Inferior parietal cortex (tissue), 1 donor: ENCODE results near the gene SKIL.

Source experiments
- DNase-seq: peaks from one replicate; pipeline ENCODE4 v3.0.0-alpha.2; 2016; ENCODE audit errors: extremely low spot score

Gene SKIL

DNA sequence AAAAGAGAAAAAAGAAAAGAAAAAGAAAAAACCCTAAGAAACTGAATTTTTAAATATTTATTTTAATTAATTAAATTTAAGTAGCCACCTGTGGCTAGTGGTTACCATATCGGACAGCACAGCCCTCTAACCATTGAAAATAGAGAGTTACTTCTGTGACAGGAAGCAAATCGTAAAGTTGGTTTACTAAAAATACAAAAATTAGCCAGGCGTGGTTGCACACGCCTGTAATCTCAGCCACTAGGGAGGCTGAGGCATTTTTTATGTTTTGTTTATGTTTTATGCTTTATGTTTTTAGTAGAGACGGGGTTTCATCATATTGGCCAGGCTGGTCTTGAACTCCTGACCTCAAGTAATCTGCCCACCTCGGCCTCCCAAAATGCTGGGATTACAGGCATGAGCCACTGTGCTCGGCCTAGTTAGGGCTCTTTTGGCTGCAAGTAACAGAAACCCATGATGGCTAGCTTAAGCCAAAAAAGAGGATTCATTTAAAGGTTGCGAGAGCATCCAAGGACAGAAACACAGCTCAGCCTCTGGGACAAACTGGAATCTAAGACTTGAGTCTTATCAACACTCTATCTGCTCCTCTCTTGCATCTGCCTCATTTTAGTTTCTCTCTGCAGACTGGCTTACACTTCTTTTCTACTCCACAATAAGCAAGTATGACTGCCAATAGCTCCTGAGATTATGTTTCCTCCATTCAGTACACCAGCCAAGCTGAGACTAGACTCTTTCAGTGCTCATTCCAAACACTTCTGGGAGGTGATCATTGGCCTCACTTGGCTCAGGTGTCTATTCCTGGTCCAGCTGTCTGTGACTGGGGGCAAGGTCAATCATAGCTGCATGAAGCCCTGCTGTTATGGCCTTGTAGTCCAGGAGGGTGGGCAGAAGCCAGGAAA is 6.8 kb upstream of the SKIL start:
- DNase-seq: no peak

DNA sequence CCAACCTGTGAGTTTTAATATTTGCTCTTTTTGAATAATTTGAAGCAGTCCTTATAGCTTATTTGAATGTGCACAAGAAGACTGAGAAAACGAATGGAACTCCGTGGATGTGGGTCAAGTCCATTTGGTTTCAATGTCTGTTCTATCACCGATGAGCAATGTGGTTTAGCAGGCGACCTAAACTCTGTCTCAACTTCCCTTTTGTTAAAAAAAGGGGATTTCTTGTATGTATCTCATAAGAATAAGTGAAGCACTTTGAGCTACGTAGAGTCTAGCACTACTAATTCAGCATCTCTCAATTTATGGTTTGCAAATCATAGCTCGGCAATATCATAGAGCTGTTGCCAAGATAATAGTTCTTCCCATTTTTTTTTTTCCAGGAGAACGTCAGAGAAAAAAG is 4.6 kb upstream of the SKIL start:
- no peak for DNase-seq

DNA sequence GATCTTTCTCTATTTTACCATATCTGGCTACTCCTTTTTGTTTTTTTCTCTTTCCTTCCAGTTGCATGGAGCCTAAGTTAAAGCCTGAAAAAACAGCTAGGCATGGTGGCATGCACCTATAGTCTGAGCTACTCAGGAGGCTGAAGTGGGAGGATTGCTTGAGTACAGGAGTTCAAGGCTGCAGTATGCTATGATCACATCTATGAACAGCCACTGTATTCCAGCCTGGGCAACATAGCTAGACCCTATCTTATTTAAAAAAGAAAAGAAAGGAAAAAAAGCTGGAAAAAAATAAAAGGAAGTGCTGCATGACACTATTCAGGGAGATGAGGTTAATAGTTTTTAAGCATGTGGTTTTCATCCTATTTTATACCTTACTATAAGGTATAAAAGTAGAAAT is 4.0 kb upstream of the SKIL start:
- no peak for DNase-seq

DNA sequence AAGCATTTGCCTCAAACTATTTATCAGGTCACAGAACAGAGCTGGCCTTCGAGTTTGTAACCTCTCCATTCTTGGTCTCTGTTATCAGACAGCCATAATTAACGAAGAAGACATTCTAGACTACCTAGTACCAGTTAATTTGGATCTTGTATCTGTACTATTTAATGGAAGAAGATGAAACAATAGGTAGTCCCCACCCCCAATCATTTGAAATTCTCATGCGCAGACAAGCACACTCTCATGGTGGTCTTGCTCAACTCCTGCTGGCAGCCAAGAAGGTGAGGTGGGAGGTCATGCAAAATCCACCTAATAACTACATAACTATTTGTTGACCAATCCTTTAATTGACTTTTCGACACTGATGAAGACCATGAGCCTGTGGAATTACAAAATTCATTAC is 2.8 kb upstream of the SKIL start:
- DNase-seq: no peak

DNA sequence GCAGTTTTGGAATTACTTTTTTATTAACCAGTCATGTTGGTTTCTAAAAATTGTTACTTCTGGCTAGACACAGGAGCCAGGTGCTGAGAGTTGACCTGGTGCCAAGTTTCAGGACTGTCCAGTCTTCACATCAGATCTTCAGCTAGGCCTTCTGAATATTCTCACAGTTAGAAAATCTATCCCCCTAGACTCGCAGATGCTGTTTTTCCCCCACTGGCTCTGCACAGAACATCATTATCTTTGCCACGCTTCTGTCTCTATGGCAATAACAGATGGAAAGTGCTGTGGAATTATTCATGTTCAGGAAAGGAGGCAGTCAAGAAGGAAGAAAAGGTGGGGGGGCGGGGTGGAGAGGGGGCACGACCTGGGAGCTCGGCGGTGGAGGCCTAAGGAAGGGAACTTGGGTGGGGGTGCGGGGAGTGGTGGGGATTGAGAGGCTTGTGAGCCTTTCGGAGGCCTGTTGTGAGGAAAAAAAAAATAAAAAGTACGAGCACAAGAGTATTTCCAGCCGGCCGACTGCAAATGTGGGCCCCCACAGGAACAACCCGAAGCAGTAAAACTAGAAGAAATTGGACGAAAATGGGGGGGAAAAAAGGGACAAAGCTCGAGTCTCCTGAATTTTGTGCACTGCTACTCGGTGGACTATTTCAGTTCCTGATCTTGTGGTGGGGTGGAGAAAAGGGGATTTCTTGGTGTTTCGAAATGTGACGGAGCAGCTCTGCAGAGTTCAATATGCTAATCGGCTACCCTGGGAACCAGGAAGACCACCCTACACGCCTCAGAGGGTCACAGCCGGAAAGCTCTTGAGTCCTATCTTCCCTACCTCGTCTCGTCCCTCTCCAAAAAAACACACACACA is 1.5 kb upstream of the SKIL start:
- peak; percentile 61 for DNase-seq

DNA sequence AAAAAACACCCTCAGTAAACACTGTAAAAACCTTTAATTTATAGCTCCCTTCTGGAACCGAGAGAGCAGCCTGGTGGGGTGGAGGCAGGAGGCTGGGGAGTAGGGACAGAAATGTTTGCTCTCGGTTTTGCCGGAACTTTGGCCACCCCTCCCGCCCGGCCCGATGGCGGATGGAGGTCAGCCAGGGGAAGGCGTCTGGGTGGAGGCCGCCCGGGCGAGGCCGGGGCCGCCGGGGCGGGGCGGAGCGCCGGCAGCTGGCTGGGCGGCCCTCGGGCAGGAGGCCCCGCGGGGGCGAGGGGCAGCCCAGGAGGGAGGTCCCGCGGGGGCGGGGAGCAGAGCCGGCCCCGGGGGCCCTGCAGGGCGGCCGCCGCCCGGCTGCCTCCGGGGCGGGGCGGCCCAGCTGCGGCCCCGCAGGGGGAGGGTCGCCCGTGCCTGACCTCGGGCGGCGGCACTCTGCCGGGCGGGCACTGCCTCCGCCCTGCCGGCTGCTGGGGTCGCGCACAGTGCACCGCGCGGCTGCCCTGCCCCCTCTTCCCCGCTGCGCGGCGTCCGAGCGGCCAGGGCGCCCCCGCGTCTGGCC is 829 bp upstream of the SKIL start:
- DNase-seq: no peak

DNA sequence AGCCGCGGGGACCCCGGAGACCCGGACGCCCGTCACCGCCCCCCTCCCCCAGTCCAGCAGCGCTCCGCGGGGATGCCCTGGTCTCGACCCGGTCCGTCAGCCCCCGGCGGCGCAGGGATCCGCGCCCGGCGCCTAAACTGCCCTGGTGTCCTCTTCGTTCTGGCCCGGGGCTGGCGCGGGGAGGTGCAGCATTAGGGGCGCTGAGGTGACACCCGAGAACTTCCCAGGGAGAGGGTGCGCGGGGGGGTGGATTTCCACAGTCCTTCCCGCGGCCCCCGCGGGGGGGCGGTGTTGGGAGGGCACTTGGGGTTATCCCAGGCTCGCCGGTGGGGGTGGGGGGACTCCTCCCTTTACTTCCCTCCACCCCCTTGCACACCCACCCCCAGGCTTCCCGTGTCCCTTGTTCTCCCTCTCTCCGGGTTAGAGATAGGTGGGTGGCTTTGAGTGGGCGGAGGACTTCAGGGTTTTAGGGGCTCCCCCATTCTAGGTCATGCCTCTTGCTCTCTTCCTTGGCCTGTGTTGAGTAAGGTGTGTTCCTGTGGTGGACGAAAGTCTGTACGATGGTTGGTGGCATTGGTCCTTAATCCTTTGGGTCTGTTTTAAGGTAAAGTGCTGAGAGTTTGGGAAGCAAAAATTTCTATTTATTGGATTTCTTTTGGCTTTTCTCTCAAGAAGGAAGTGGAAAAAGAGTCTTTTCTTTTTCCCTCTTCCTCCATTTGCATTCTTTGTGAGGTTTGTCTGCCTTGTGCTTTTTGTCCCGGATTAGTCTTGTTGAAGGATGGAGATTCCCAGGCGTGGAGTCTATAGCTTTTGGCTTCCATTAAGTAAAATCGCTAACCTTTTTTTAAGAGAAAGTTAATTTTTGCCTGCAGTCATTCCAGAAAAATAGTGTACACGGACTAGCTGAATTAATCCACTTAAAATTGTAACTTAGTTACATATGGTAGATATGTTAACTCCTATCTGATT is 811 bp downstream of the SKIL start:
- DNase-seq: peak; percentile 44

DNA sequence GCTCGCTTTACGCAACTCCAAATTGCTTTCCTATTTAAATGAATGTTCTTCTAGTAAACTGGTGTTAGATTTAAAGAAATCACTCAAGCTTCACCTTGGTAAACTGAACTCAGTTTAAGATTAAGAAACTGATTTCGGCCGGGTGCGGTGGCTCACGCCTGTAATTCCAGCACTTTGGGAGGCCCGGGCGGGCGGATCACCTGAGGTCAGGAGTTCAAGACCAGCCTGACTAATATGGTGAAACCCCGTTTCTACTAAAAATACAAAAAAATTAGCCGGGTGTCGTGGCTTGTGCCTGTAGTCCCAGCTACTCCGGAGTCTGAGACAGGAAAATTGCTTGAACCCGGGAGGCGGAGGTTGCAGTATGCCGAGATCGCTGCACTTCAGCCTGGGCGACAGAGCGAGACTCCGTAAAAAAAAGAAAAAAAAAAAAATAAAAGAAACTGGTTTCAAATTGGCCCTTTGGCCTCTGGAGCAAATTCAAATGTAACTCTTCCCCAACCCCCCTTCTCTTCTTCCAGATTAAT is 1.7 kb downstream of the SKIL start:
- no peak for DNase-seq

DNA sequence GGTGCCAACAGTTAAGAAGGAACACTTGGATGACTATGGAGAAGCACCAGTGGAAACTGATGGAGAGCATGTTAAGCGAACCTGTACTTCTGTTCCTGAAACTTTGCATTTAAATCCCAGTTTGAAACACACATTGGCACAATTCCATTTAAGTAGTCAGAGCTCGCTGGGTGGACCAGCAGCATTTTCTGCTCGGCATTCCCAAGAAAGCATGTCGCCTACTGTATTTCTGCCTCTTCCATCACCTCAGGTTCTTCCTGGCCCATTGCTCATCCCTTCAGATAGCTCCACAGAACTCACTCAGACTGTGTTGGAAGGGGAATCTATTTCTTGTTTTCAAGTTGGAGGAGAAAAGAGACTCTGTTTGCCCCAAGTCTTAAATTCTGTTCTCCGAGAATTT is 3.0 kb downstream of the SKIL start:
- DNase-seq: no peak

DNA sequence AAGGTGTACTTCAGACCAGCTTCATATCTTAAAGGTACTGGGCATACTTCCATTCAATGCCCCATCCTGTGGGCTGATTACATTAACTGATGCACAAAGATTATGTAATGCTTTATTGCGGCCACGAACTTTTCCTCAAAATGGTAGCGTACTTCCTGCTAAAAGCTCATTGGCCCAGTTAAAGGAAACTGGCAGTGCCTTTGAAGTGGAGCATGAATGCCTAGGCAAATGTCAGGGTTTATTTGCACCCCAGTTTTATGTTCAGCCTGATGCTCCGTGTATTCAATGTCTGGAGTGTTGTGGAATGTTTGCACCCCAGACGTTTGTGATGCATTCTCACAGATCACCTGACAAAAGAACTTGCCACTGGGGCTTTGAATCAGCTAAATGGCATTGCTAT is 3.4 kb downstream of the SKIL start:
- DNase-seq: no peak

DNA sequence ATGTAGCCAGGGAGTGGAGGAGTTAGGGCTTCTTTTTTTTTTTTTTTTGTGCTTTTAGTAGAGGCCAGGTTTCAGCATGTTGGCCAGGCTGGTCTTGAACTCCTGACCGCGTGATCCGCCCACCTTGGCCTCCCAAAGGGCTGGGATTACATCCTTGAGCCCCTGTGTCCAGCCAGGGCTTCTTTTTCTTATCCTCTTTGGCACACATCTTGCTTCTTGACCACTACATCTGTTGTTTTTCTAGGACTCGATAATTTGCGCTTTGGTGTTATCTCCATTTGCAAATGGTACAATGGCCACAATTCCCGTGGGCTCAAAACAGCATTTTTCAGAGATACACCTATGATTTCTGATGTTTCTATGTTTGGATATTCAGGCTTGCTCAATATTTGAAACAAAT is 4.2 kb downstream of the SKIL start:
- no peak for DNase-seq

DNA sequence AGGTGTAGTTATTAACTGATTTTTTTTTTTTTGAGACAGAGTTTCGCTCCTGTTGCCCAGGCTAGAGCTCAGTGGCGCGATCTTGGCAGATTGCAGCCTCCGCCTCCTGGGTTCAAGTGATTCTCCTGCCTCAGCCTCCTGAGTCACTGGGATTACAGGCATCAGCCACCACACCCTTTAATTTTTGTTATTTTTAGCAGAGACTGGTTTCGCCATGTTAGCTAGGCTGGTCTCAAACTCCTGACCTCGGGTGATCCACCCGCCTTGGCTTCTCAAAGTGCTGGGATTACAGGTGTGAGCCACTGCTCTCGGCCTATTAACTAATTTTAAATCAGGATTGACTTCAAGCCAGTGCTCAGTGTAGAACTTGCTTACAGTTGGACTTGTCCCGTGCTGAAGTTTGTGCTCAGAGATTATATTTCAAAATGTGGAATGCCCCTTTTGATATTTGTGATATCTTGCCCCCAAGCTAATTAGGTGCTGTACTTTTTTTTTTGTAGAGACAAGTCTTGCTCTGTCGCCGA is 6.0 kb downstream of the SKIL start:
- no peak for DNase-seq

DNA sequence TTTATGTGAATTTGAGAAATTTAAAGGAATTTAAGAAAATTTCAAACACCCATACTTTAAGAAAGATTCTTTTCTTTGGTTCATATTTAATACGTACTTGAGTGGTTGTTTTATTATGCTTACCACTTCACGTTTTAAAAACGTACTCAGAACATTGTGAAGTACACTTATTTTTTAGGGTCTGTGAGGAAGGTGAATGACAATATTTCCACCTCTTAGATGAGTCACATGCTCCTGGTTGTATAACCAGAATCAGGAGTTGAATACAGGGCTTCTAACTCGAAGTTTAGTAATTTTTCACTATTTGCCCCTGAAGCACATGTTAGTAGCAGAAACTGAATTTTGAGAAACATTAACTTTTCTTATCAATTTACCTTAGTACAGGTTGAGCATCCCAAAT is 7.5 kb downstream of the SKIL start:
- DNase-seq: no peak

DNA sequence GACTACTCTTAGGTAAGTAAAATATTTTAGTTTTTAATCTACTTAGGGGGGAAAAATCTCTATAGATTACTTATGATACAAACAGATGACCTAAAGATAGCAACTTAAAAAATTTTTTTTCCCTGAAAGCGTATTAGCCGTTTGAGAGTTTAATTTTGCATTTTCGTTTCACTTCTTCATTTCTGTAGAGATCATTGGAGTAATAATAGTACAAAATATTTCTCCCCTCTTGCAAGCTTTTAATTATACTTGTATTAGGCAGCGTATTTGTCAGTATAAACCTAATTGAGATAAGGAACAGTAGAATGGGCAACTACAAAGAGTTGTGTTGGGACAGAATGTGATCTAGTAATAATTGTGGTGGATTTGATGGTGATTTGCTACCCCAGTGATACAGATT is 10.3 kb downstream of the SKIL start:
- no peak for DNase-seq

DNA sequence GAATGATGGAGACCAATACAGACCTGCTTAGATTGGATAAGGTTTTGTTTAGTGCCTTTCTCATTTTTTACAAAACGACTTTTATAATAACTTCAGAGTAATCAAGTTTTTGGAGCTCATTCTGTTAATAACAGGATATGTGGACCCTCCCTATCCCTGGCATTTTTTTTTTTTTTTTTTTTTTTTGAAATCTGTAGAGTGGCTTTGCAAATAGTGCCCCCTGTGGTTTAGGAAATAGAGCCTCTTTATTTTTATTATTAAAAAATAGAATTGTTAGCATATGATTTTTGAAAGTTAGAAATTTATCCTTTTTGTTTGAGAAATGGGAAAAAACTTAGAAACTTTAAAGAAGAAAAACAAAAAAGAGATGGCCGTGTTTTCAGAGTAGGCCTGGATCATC is 11.4 kb downstream of the SKIL start:
- DNase-seq: no peak

DNA sequence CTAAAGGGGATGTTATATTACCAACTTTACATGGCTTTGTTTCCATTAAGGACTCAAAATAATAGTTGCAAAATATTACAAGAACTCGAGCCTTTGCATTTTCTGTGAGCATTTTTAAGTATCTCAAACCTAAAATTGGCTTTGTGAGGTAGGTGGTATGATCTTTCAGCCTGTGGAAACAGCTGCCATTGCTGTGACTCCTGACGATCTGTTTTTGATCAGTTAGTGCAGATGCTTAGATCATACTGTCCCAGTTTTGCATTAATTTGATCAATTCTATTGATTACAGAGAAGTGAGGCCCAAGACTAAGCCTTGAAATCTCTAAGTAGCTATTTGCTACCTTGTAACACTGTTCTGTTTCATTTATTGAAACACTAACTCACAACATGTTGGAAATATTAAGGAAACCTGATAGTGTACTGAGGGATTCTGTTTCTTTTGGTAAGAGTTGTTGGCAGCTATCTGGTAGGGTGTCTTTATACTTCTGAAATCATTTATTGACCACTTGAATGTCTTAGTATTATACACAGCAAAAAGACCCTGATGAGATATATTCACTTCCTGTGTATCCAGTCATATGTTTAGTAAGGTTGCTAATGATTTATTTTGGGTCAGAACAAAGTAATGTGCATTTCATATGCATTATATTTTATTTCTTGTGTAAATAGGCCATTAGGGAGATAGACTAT is 14.8 kb downstream of the SKIL start:
- no peak for DNase-seq

DNA sequence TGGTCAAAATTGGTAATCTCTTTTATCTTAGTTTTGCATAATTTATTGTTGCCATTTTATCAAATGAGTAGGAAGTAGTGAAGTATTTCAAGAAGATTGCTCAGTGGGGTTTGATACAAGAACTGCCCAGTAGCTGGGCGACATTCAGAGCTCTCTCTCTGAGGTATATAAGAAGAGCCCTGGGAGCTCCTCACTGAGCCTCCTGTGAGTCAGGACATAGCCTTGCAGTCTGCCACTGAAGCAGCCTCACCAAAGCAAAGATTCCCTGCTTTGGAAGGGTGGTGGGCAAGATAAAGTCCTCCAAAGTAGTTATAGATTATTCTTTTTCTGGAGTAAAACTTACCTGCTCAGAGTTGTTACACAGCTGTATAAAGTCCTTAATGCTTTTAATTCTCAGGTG is 26.1 kb downstream of the SKIL start:
- DNase-seq: no peak

DNA sequence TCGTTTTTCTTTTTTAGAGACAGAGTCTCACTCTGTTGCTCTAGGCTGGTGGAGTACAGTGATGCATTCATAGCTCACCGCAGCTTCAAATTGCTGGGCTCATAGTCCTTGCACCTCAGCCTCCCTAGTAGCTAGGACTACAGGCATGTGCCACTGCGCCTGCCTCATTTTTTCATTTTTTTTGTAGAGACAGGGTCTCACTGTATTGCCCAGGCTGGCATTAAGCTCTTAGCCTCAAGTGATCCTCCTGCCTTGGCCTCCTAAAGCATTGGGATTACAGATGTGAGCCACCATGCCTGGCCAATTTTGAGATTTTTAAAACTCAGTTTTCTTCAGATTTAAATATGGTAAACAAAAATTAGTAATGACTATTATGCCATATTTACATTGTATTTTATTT is 29.0 kb downstream of the SKIL start:
- DNase-seq: no peak

DNA sequence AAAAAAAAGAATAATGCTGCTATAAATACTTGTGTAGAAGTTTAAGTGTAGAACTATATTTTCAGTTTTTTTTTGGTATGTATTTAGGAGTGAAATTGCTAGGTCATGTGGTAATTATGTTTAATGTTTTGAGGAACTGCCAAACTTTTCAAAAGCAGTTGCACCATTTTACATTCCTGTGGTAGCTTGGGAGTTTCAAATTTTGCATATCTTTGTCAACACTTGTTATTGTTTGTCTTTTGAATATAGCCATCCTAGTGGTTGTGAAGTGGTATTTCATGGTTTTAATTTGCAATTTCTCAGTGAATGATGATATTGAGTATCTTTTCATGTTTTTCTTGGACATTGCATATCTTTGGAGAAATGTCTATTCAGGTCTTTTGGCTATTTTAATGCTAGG is 30.4 kb downstream of the SKIL start:
- no peak for DNase-seq

DNA sequence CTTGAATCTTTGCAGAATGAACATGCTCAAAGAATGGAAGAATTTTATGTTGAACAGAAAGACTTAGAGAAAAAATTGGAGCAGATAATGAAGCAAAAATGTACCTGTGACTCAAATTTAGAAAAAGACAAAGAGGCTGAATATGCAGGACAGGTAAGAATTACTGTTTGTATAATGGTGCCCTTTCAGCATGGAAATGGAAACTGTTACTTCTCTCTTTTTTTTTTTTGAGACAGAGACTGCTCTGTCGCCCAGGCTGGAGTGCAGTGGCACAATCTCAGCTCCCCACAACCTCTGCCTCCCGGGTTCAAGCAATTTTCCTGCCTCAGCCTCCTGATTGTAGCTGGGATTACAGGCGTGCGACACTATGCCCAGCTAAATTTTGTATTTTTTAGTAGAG is 33.6 kb downstream of the SKIL start:
- DNase-seq: no peak
